ENCODE data around the gene SLC4A4.

The SLC4A4 gene

DNA sequence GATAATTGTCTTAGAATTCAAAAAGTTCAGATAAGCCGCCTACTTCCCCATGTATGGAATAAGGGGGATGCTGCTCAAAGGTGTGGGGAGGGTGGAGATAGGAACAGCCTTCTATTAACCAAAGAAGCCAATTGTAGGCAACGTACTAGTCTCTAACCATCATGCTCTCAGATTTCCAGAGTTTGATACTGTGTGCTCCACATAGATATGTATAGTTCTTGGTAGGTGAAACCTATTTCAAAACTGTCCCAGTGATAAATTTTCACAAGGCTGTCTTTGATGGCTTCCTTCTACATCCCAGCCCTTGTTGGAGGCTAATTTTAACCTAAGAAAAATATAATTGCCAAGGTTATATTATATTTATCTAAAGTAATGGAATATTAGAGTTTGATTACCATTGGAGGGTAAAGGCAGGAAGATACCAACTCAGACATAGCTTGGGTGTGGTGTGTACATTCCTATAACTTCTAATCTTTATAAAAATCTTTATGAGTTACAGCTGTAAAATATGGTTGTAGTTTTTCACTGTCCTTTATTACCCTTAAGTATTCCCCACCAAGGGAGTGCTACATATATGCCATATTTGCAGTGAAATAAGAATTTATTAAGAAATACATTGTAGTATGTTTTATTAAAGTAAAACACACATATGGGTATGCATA lies 87.7 kb downstream of the SLC4A4 start:
- no peak for DNase-seq

DNA sequence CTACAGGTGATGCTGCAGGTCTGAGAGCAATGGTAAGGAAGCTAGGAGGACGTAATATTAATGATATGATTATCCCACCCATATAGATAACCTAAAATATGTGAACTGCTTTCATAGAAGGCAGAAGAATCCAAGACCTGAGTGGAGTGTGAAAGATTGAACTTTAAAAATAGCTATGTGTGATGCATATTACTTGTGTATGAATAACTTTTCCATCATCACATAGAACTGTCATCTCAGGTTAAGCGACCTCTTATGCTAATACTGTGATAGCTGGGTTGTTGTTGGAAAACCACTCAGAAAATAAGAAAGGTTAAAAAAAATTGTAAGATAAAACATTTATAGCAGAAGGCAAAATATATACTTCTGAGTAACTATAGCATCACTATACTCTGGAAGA lies 90.3 kb downstream of the SLC4A4 start:
- DNase-seq = no peak

DNA sequence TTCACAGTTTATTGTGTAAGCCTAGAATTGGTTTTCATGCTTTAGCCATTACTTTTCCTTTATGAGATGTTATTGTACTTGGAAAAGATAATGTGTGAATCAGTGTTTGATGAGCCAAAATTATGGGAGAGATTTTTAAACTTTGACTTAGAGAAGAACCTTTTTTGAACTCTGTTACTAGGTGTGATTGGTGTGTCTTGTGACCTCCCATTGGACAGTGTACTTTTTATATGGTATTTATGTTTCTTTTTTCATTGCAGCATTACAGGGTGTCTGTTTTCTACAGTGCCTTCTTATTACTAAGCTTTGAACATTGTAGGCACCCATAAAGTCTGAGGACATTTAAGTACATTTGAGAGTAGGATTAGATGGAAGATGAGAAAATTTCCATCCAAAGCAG lies 91.1 kb downstream of the SLC4A4 start:
- DNase-seq = no peak

DNA sequence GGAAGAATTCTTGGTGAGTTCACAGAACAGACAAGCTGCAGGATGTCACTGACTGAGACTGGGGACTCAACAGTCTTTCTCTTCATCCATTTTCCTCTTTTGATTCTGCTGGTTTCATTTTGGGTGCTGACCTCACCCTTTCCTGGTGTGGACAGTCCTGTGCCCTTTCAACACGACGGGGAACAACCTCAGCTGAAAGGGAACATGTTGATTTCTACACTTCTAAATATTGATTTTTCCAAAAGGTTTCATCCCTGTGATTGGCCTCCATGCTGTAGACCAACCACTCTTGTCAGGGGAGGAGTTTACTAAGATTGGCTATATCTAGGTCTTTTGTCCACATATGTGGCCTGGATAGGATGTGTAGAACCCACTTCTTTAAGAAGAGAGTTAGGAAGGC lies 91.8 kb downstream of the SLC4A4 start:
- no peak for DNase-seq

DNA sequence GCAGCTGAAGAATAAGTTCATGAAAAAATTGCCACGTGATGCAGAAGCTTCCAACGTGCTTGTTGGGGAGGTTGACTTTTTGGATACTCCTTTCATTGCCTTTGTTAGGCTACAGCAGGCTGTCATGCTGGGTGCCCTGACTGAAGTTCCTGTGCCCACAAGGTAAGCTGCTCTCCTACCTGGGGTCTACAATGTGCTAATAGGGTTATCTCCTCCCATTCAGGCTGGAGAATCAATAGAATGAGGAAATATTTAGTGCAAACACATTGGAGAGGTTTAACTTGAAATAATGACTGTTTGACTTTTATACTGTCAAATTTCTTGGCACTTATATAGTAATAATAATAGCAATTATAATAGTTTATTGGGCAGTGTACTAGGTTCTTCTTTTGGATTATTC lies 101.8 kb downstream of the SLC4A4 start:
- no peak for DNase-seq

DNA sequence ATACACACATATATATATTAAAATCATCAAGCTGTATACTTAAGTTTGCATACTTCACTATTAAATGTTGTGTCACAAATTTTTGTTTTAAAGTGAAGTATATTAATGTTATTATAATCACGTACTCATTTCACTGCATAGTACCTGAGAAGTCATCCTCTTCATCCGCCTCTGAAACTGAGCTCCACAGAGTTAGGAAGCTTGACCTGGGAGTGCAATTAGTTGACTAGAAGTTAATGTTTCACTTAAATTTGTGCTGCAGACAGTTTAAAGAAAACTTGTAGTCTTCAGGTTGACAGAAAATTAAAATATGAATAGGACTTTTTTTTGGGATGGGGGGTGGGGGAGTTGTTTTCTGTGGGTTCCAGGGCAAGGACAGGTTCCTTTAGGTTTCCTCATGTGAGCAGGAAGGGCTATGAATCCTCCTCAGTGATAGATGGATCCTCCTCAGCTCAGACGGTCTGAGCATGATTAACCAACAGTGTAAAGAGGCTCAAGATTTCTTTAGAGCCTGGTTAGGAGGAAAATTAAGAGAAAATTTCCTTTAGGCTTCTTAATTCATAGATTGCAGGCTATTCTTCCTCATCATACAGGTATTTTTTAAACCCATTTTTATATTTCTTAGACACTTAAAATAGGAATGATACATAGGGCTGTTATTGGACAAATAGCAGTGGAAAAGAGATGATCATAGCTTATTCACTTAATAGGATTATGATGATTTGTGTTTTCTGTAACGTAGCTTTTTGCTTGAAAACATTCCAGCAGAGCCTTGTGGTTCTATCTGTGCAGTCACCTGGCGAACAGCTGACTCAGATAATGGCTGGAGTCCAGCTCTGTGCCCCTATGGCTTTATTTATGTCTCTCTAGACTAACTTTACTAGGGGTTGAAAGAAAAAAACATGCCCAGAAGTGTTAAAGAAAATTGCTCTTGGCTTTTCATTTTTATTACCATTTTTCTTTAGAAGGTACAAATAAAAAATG lies 102.7 kb downstream of the SLC4A4 start:
- DNase-seq = no peak

DNA sequence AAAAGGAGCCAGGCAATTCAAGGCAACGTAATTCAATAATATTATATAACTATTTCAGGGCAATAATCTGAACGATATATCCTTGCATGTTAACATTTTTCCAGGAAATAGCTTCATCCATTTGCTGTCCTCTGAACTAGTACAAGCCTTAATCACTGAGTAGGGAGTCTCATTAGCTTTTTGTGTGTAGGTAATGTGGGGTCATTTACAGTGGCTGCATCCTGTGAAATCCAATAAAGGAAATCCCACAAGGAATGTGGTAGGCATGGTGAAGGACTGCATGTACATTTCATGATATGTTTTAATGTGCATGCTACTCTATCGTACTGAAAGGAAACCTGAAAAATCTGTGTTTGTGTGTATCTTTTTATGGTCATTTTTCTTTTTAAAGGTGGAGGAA lies 103.5 kb downstream of the SLC4A4 start:
- no peak for DNase-seq

DNA sequence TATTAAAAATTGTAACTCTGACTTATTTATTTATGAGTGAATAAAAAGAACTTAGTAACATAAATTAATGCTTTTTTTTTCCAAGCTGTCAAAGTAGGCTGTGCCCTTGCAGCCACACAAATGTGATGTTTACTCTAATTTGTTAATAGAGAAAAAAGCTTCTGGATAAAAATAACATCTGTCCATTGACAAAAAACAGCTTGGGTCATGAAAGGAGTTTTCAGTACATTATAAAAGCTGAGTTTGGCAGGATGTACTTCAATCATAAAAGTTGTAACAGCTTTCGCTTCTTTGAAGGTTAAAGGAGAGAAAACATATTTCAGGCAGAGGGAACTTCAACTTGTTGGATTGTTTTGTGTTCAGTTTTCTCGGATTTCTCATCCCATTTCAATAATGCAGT lies 105.6 kb downstream of the SLC4A4 start:
- no peak for DNase-seq

DNA sequence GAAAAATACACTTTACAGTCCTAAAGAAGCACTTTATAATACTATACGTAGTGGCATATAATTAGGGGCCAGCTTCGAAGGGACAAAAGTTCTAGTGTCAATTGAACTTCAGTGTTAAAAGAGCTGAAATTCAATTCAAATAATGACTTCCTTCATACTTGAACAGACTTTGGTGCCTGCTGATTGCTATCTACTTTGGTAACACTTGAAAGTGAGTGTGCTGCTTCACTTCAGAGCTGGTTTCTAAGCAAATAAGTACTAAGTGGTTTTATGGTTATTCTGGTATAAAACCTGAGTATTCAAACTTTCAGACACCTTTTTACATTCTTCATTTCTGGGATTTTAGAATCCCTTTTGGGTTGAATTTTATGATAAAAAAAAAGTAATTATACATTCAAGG lies 107.0 kb downstream of the SLC4A4 start:
- no peak for DNase-seq

DNA sequence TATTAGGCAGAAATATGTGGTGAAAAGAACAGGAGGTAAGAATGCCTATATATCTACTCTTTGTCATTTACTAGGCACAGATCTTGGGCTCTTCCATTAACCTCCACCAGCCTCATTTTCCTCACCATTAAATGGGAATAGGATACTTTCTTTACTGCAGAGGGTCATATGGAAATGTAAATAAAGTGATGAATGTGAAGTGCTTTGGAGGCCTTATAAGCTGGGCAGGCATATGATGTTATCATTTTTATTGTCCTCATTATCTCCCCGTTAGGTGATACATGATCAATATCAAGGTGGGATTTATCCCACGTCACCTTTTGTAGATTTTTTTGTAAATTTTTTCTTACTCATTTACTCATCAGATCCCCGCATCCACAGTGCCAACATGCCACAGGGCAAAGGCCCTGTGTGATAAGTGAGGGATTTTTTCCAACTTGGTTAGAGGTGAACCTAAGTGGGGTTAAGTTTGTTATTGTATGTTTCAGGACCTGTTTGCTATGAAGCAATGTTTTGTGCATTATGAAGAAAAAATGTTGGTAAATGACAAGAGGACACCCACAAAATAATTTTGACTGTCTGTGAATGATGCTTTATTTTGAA lies 107.8 kb downstream of the SLC4A4 start:
- no peak for DNase-seq

DNA sequence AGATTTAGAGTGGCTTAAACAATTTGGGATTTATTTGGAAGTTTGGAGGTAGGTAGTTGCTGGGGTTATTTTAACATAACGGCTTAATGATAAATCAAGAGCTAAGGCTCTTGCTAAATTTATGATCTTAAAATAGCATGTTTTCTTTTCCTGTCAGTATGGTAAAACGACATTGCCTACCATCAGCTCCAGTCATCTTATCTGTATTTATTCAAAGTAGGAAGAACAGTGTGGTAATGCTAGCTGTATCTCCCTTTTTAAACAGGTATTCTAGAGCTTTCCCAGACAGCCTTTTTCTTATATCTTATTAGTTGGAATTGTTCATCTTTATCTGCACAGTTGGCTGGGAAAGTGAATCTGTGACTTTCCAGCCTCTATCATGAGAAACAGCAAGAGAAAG lies 110.2 kb downstream of the SLC4A4 start:
- no peak for DNase-seq

DNA sequence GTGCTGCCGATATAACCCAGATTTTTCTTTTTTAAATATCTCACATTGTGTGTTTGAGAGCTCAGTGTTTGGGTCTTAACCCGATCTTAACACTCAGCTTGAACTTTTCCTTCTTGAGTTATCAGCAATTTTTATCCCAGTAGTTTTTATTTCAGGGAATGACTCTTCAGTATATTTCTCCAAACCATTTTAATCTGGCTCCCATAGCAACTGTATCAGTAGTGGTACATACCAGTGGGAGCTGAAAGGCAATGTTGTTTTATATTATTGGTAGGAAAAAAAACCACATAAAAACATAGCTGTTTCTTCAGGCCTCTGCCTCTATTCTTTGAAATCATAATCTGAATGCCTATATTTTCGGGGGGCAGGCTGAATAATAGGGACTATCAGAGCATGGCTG lies 111.1 kb downstream of the SLC4A4 start:
- no peak for DNase-seq

DNA sequence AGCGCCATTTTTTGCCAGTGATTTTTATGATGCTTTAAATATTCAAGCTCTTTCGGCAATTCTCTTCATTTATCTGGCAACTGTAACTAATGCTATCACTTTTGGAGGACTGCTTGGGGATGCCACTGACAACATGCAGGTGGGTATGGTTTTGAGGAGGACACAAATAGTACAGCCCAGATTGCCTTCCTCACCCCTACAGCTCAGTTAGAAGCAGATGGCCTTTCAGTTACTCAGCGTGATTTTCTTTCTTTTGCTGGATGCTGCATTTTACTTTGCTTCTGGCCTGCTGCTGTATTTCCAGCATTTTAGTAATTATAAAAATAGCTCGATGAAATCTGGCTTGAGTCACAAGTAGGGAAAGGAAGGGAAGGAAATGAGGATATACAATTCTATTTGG lies 114.7 kb downstream of the SLC4A4 start:
- DNase-seq = no peak

DNA sequence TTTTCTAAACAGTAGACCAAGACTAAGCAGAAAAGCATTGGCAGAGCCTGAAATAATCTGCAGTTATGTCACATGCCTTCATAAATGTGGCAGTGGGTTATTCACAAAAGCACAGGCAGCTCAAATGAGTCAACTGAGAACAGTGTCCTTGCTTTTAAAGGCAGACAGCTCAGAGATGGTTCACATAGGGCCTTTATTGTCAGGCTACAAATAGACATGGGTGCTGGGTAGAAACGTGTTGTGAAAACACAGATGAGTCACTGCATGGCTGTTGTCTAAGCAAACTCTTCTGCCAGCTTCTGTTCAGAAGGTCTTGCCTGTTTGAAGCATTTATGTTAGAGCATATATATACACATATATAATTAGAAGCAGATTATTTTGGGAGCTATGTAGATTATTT lies 118.0 kb downstream of the SLC4A4 start:
- DNase-seq = no peak

DNA sequence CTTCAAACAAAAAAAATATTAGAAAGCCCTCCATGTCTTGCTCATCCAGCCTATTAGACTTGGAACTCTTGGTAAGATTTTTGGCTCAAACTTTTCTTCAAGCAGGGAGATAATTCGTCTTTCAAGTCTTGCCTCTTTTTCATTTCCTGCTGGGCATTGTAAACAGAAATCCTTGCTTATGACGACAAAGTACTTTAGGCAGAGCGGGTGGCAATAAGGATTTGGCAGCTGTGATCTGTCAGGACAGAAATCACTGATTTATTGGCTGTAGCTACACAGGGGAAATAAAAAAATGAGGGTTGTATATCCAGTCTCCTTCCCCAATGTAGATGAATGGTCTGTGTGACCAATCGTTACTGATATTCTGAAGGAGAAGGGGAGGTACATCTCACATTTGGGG lies 121.6 kb downstream of the SLC4A4 start:
- no peak for DNase-seq

DNA sequence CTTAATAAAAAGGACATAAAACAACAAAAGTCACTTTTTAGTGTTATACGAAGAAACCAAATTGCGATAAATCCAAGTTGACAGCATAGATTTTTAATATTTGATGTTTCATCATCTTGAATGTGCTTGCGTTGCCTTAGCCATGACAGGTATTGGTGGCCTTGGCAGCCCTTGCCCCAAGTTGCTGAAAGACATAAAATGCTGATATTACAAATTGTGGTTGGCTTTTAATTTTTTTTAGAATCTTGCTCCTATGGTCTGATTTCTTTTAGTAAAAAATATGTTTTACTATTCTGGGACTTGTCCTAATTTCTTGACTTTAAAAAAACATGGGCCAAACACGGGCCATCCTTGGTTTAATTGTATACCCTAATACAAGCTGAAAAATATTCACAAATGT lies 122.6 kb downstream of the SLC4A4 start:
- no peak for DNase-seq

DNA sequence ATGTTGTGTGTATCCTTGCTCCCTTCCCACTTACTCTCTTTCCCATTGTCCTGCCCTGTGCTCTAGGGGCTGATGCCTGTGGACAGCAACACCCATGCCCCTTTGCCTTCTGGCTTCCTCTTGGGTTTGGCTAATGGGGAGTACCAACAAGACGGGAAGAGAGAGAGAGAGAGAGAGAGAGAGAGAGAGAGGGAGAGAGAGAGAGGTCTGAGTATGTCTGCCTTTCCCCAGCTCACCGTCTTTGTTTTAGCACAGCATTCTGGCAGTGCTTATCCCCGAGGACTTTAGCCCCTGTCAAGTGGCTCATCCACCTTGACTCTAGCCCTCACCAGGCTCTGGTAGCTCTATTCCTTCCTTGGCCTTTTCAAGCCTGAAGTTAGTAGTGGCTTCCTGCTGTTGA lies 128.0 kb downstream of the SLC4A4 start:
- no peak for DNase-seq

DNA sequence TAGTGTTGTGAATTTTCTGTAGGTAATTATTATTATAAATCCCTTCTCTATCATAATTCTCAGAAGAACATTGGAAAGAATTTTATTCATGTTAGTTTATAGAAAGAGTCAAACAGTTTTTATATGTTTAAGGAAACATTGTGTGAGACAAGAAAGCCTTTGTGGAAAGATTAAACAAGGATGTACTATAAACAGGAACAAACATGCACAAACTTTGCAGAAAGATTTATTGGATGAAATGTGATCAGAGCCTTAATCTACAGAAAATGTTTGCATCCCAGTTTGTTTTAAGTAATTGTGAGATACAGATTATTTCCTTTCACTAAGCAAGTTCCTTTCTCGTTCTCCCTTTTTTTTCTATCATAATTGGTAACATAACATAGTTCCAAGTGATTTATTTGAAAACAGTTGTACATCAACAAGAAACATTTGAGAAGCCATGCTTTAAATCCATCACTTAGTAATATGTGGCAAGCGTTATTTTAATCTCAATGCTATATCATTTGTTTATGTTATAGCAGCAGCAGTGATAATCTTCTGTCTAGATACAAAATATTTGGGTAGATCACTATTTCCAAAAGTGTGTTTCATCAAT lies 129.4 kb downstream of the SLC4A4 start:
- no peak for DNase-seq

DNA sequence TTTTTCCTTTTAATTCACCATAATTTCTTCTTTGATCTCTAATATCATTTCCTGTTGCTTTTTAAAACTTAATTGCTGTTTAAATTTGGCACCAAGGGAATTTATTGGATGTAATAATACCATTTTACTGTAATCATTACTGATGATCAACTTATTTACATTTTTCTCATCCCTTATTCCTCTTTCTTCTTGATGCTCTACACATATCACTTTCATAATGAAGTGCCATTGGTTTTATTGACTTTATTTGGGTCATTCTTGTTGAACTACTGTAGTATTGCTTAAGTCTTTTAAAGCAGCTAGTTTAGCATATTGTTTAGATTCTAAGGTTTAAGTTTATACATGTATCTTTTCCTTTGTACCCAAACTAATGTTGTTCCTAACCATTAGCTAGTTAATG lies 130.7 kb downstream of the SLC4A4 start:
- no peak for DNase-seq

DNA sequence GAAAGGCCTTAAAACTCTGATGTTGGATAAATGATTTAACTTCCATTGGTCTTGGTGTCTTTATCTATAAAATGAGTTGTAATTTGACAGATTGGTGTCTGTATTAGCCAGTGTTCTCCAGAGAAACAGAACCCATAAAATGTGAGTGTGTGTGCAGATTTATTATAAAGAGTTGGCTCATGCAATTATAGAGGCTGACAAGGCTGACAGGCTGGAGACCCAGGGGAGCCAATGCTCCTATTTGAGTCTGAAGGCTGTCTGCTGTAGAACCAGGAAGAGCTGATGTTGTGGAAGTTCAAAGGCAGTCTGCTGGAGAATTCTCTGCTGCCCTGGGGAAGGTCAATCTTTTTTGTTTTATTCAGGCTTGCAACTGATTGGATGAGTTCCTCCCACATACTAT lies 131.7 kb downstream of the SLC4A4 start:
- peak; percentile 16 for DNase-seq

DNA sequence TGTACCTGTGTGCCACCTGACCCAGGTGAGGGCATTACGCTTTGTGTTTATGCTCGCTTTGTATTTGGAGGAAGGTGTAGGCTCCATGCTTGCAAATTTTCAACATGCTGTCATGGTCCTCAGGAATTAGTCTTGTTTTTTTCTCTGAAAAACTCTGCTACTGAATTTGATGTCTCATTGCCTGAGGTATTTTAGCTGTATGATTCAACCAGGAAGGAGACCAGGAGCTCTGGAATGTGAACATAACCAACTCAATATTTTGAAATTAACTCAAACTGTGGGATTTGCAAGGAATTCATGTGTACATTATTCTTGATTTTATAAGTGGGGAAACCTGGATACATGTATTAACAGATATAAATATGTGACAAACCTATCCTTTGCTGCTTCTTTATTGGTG lies 134.1 kb downstream of the SLC4A4 start:
- no peak for DNase-seq

DNA sequence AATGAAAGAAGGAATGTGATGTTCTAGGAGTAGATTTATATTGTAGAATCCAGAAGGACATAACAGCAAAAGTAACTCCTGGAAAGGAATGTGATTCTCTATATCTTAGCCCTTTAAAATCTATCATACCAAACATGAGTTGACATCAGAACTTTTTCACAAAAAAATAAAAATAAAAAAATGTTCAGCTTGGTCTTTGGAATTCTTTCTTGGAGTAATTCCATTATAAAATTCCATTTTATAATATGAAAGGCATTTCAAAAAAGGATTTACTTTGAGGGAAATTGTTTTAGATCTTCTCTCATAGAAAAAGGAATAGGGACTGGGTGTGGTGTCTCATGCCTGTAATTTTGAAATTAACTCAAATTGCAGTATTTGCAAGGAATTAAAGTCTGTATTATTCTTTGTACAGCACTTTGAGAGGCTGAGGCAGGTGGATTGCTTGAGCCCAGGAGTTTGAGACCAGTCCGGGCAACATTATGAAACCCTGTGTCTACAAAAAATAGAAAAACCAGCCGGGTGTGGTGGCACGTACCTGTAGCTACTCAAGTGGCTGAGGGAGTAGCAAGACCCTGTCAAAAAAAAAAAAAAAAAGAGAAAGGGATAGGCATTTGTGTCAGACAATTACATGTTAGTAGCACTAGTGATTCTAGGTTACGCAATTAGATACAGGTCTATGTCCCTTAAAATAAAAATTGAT lies 134.9 kb downstream of the SLC4A4 start:
- no peak for DNase-seq

DNA sequence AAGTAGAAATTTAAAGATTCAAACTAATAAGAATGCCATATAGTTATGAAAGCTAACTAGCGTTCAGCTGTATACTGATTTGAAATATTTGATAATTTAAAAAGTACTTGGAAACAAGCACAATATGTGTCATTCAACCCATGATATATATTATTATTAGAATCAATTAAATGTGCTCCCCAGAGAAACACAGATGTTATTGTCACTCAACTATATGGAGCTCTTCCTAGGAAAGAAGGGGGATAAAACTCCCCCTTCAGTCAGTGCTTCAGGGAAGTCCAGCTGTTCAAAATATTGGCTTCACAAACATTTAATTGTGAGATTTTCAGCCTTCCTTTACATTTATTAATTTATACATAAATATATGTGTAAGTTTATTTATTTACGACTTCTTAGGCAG lies 135.9 kb downstream of the SLC4A4 start:
- DNase-seq = no peak

Data from retina (tissue), 1 donor.